ENCODE data around the gene PTPRT.

DNA sequence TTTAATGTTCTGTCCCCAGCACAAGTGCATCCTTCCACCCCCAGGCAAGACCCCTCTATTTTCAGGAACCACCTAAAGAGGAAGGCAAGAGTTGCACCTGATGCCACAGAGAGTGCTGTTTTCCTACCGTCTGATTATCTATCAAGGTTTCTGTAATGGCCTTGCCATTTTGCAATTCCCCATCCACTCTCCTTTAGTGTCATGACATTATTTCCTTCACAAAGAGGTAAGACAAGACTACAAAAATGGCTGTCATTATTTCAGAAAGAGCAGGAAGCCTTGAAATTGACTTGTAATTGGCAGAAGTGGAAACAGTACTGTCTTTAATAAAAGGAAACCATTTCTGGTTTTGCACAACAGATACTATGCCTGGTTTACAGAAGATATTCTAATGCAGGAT, 426.7 kb downstream of the PTPRT start:
- TF ChIP-seq POLR2A (IDR thresholded peaks at IDR 0.05; ENCODE audit: low read depth, low read length) (no peak), POLR2AphosphoS5 (IDR thresholded peaks at IDR 0.05; ENCODE audit: low read depth, low read length) (no peak)

Data from GM12892 (cell line).